SK-N-SH treated with all-trans-retinoic acid at 6 μM for 48 hours (cell line): ENCODE measurements around the gene LENG1.

Source experiments
- CREB5 ChIP-seq: fragments of 250-450 bp; sonication (Bioruptor Pico); IDR thresholded peaks from 2 replicates; pipeline ENCODE4 v1.5.1; 2020; ENCODE audit warnings: low read depth, mild to moderate bottlenecking, moderate library complexity
- OSR1 ChIP-seq: fragments of 250-450 bp; sonication (Bioruptor Pico); IDR thresholded peaks from 2 replicates; pipeline ENCODE4 v1.8.0; 2022; ENCODE audit warnings: moderate library complexity, mild to moderate bottlenecking, inconsistent platforms
- RARB ChIP-seq: fragments of 250-450 bp; sonication (Bioruptor Pico); IDR thresholded peaks from 2 replicates; pipeline ENCODE4 v1.8.0; 2021; ENCODE audit warnings: mild to moderate bottlenecking, moderate library complexity
- TCF4 ChIP-seq: fragments of 250-450 bp; sonication (Bioruptor Pico); IDR thresholded peaks from 2 replicates; pipeline ENCODE4 v1.8.0; 2021; ENCODE audit warnings: mild to moderate bottlenecking, moderate library complexity, borderline replicate concordance
- TSHZ2 ChIP-seq: fragments of 250-450 bp; sonication (Bioruptor Pico); IDR thresholded peaks from 2 replicates; pipeline ENCODE4 v1.5.0; 2020; ENCODE audit warnings: mild to moderate bottlenecking, moderate library complexity
- ZC3H10 ChIP-seq: fragments of 250-450 bp; sonication (Bioruptor Pico); IDR thresholded peaks from 2 replicates; pipeline ENCODE4 v1.5.1; 2021; ENCODE audit warnings: mild to moderate bottlenecking, moderate library complexity
- ZFP3 ChIP-seq: fragments of 250-450 bp; sonication (Bioruptor Pico); IDR thresholded peaks from 2 replicates; pipeline ENCODE4 v1.5.0; 2020; ENCODE audit warnings: mild to moderate bottlenecking, moderate library complexity
- ZFP30 ChIP-seq: fragments of 450-650 bp; formaldehyde crosslinking; IDR thresholded peaks from 2 replicates; pipeline ENCODE4 v1.5.0; 2022; ENCODE audit warnings: mild to moderate bottlenecking, moderate library complexity
- ZNF8 ChIP-seq: fragments of 450-650 bp; formaldehyde crosslinking; IDR thresholded peaks from 2 replicates; pipeline ENCODE4 v1.5.0; 2020; ENCODE audit warnings: mild to moderate bottlenecking, moderate library complexity
- TF ChIP-seq, protein P1 (sequence below): fragments of 250-450 bp; sonication (Bioruptor Pico); IDR thresholded peaks from 2 replicates; pipeline ENCODE4 v1.8.0; 2020; ENCODE audit warnings: mild to moderate bottlenecking, moderate library complexity, borderline replicate concordance
- TF ChIP-seq, protein P2 (sequence below): fragments of 250-450 bp; sonication (Bioruptor Pico); IDR thresholded peaks from 2 replicates; pipeline ENCODE4 v1.5.1; 2021; ENCODE audit warnings: mild to moderate bottlenecking, moderate library complexity

- TF ChIP-seq, protein P1, sequence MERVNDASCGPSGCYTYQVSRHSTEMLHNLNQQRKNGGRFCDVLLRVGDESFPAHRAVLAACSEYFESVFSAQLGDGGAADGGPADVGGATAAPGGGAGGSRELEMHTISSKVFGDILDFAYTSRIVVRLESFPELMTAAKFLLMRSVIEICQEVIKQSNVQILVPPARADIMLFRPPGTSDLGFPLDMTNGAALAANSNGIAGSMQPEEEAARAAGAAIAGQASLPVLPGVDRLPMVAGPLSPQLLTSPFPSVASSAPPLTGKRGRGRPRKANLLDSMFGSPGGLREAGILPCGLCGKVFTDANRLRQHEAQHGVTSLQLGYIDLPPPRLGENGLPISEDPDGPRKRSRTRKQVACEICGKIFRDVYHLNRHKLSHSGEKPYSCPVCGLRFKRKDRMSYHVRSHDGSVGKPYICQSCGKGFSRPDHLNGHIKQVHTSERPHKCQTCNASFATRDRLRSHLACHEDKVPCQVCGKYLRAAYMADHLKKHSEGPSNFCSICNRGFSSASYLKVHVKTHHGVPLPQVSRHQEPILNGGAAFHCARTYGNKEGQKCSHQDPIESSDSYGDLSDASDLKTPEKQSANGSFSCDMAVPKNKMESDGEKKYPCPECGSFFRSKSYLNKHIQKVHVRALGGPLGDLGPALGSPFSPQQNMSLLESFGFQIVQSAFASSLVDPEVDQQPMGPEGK, result no peak
- TF ChIP-seq OSR1 (CRISPR knock-in tag) (no peak), ZFP3 (CRISPR knock-in tag) (no peak), RARB (no peak), ZC3H10 (CRISPR knock-in tag) (no peak), CREB5 (CRISPR knock-in tag) (no peak), ZFP30 (CRISPR knock-in tag) (no peak), TCF4 (CRISPR knock-in tag) (no peak), ZNF8 (CRISPR knock-in tag) (no peak), TSHZ2 (CRISPR knock-in tag) (no peak)
- TF ChIP-seq, protein P2, sequence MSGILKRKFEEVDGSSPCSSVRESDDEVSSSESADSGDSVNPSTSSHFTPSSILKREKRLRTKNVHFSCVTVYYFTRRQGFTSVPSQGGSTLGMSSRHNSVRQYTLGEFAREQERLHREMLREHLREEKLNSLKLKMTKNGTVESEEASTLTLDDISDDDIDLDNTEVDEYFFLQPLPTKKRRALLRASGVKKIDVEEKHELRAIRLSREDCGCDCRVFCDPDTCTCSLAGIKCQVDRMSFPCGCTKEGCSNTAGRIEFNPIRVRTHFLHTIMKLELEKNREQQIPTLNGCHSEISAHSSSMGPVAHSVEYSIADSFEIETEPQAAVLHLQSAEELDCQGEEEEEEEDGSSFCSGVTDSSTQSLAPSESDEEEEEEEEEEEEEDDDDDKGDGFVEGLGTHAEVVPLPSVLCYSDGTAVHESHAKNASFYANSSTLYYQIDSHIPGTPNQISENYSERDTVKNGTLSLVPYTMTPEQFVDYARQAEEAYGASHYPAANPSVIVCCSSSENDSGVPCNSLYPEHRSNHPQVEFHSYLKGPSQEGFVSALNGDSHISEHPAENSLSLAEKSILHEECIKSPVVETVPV (CRISPR knock-in tag), result no peak
Observed at GRCh38 chr19:54124393-54124792, 35.1 kb downstream of the LENG1 start.
